Caco-2 (cell line): ENCODE data around the gene PADI4. TPM values are rescaled to one million over a fixed set of nuclear protein-coding genes. Genes with fewer than 3 reads are reported as not detected.

Source experiments
- BruUV-seq: library from RNA; stranded (reverse); fragments of 400-500 nt; replicated peaks from 2 replicates; lab custom pipeline; 2021; lab: Mats Ljungman, UMichigan
- CTCF ChIA-PET: fragments of 300-600 bp; sonication (Branson Sonifier 250); formaldehyde crosslinking; loops from one replicate; lab custom pipeline; 2022; ENCODE audit warnings: antibody characterized with exemption; lab: Charles Lee
- POLR2A ChIA-PET: fragments of 300-600 bp; sonication (Branson Sonifier 250); formaldehyde crosslinking; loops from one replicate; lab custom pipeline; 2022; ENCODE audit warnings: antibody characterized with exemption; lab: Charles Lee
- DNase-seq, 2 experiments: peaks; one replicate each; pipeline versions ENCODE4 v3.0.0 to v3.0.0-alpha.2; 2020 to 2022
- H3K27me3 ChIP-seq: replicated peaks from 2 replicates; pipeline ENCODE4 v1.6.0; 2011; ENCODE audit warnings: low read length; ENCODE audit not compliant: control insufficient read depth, insufficient read depth
- H3K36me3 ChIP-seq: 2 replicates; pipeline ENCODE4 v1.5.1; 2011; ENCODE audit warnings: low read length; ENCODE audit not compliant: control insufficient read depth, insufficient read depth
- H3K4me1 ChIP-seq: fragments of 250-450 bp; sonication (Bioruptor Pico); 2 replicates; pipeline ENCODE4 v1.5.1; 2020; ENCODE audit warnings: mild to moderate bottlenecking
- H3K4me3 ChIP-seq: 2 replicates; pipeline ENCODE4 v1.5.1; 2011; ENCODE audit warnings: low read depth, mild to moderate bottlenecking, control low read depth, low read length
- H3K9me3 ChIP-seq: fragments of 250-450 bp; sonication (Bioruptor Pico); 2 replicates; pipeline ENCODE4 v1.5.1; 2020; ENCODE audit warnings: mild to moderate bottlenecking, moderate library complexity
- H3K27ac Mint-ChIP-seq: one replicate; pipeline ENCODE4 v1.8.0; 2022; ENCODE audit warnings: mixed read lengths; ENCODE audit not compliant: unreplicated experiment
- H3K27me3 Mint-ChIP-seq: one replicate; pipeline ENCODE4 v1.8.0; 2022; ENCODE audit warnings: mixed read lengths; ENCODE audit not compliant: insufficient read depth, unreplicated experiment
- H3K36me3 Mint-ChIP-seq: one replicate; pipeline ENCODE4 v1.8.0; 2022; ENCODE audit warnings: mild to moderate bottlenecking, mixed read lengths; ENCODE audit not compliant: insufficient read depth, unreplicated experiment
- H3K4me1 Mint-ChIP-seq: one replicate; pipeline ENCODE4 v1.8.0; 2022; ENCODE audit warnings: low read depth, mixed read lengths; ENCODE audit not compliant: unreplicated experiment
- H3K4me3 Mint-ChIP-seq: one replicate; pipeline ENCODE4 v1.8.0; 2022; ENCODE audit warnings: mild to moderate bottlenecking, moderate library complexity, mixed read lengths; ENCODE audit not compliant: unreplicated experiment
- H3K9me3 Mint-ChIP-seq: one replicate; pipeline ENCODE4 v1.8.0; 2022; ENCODE audit warnings: mixed read lengths; ENCODE audit not compliant: unreplicated experiment
- intact Hi-C: fragments of 100-400 bp; cut with micrococcal nuclease; formaldehyde crosslinking; loops from one replicate; pipeline ENCODE4 v1.10.0; 2022; ENCODE audit not compliant: unreplicated experiment
- total RNA-seq: library from RNA; stranded (reverse); gene quantifications from 2 replicates; pipeline ENCODE4 v1.2.3, GENCODE V29; 2022
- TF ChIP-seq, protein P1 (sequence below), 2 experiments: fragments of 200-600 bp in 1 of 2; IDR thresholded peaks; 1 replicate in 1 of 2; 2 replicates in 1 of 2; pipeline versions ENCODE4 v1.5.1 to v1.8.0; 2011 to 2022; ENCODE audit warnings: antibody characterized with exemption in 1 of 2, control low read depth in 1 of 2, inconsistent platforms in 1 of 2, low read depth in 1 of 2, low read length in 1 of 2, mild to moderate bottlenecking in 1 of 2, moderate library complexity in 1 of 2; ENCODE audit not compliant: insufficient read depth in 1 of 2, severe bottlenecking in 1 of 2, unreplicated experiment in 1 of 2

PADI4 gene
- total RNA-seq, 1 experiment from 2014 or later, result not detected

DNA sequence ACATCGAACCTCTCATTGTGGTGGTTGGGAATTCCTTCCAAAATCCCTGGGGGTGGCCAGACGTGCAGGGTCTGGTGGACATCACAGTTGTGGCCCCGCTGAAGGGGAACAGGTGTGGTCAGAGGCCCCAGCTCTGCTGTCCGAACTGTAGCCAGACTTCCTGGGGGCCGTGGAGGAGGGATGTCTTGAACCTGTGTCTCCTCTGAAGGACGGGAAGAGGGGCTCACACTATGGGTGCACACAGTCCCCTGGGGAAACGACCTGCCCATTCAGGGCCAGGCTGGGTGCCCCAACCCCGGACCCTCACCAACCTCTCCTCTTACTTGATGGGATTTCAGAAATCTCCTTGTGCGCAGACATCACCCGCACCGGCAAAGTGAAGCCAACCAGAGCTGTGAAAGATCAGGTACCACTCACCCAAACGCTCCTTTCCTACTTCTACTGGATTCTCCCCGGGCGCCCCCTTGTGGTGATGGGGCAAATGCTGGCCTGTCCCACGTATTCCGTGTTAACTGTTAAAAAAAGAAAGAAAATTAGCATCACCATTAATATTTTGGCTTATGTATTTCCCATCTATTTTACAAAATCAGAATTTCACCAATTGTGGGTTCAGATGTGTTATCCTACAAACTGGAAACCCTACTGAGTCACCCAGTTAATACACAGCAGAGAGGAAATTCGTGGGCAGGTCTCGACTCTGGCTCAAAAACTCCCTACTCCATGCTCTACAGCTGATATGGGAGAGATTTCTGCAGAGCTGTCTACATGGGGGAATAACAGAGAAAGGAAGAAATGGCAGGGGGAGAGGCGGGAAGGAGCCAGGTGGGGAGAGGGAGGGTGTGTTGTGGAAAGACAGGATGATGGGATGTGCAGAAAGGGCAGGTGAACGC is 28.1 kb downstream of the PADI4 start:
- Histone ChIP-seq H3K9me3 (no peaks in the 10 kb centered on the region), H3K36me3 (no peaks in the 10 kb centered on the region), H3K4me3 (no peak overlapping the region), H3K27me3 (no peaks in the 10 kb centered on the region), H3K4me1 (no peaks in the 10 kb centered on the region)
- no peaks in the 10 kb centered on the region for H3K36me3 Mint-ChIP-seq
- peaks cover 18% of the 10 kb centered on the region for H3K27me3 Mint-ChIP-seq
- DNase-seq, result peak; percentile 56 to 80
- intact Hi-C loops, result loop anchor here (1.0 to 10.0 kb wide), 3 partner anchors 211 to 381 kb away; no protein-coding TSS in a partner anchor
- H3K4me3 Mint-ChIP-seq, result no peak overlapping the region
- H3K4me1 Mint-ChIP-seq, result peaks cover 7% of the 10 kb centered on the region
- H3K27ac Mint-ChIP-seq, result no peak overlapping the region
- CTCF ChIA-PET, result interaction anchor here (0.7 to 0.8 kb wide), 2 partner anchors 63 to 211 kb away, joined by 3 to 6 read pairs; no protein-coding TSS in a partner anchor
- TF ChIP-seq, protein P1, sequence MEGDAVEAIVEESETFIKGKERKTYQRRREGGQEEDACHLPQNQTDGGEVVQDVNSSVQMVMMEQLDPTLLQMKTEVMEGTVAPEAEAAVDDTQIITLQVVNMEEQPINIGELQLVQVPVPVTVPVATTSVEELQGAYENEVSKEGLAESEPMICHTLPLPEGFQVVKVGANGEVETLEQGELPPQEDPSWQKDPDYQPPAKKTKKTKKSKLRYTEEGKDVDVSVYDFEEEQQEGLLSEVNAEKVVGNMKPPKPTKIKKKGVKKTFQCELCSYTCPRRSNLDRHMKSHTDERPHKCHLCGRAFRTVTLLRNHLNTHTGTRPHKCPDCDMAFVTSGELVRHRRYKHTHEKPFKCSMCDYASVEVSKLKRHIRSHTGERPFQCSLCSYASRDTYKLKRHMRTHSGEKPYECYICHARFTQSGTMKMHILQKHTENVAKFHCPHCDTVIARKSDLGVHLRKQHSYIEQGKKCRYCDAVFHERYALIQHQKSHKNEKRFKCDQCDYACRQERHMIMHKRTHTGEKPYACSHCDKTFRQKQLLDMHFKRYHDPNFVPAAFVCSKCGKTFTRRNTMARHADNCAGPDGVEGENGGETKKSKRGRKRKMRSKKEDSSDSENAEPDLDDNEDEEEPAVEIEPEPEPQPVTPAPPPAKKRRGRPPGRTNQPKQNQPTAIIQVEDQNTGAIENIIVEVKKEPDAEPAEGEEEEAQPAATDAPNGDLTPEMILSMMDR (IDR thresholded peaks at IDR 0.05; ENCODE audit: insufficient read depth in 1 of 2, low read depth in 1 of 2, low read length in 1 of 2, severe bottlenecking in 1 of 2, unreplicated experiment in 1 of 2), result peak; percentile 70 to 89
- no TSS peak for BruUV-seq
- no peaks in the 10 kb centered on the region for H3K9me3 Mint-ChIP-seq
- POLR2A ChIA-PET, result no interaction called here

DNA sequence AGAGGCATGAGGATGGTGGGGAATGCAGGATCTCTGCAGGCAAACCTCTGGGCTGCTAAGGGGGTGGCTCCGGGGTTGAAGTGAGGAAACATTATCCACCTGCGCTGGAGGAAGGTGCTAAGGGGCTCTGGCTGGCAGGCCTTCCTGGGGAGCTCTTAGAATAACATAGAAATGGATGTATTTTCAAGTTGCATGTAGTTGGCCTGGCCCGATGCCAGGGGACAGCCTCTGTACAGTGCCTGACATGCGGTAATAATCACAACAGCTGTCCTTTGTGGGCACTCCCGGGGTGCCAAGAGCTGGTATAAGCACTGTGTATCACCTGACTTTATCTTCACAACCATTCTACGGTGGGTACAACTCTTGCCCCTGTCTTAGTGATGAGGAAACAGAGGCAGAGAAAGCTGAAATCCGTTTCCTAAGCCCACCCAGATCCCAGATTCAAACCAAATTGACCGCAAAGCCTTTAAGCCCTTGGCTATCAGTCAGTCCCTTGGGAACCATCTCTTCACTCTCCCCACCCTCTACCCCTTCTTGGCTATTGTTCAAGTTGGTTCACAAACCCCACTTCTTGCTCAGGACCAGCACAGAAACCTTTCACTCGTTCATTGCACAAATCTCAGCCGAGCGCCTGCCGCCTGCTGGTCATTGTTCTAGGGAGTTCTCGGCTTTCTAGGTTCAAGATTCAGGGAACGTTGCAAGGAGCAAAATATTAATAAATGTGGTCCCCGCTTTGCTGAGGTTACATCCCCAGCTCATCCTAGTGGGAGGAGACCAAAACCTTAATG is 30.9 kb downstream of the PADI4 start:
- intact Hi-C loops, result loop anchor here (5.0 to 10.0 kb wide), 2 partner anchors 282 to 384 kb away; no protein-coding TSS in a partner anchor
- Mint-ChIP-seq H3K27me3 (peaks cover 11% of the 10 kb centered on the region), H3K4me3 (no peak overlapping the region), H3K27ac (no peak overlapping the region), H3K36me3 (no peaks in the 10 kb centered on the region), H3K4me1 (peaks cover 7% of the 10 kb centered on the region), H3K9me3 (peaks cover 6% of the 10 kb centered on the region)
- CTCF ChIA-PET, result no interaction called here
- no peak for DNase-seq
- no TSS peak for BruUV-seq
- no peaks in the 10 kb centered on the region for H3K36me3 ChIP-seq
- POLR2A ChIA-PET, result no interaction called here
- no peaks in the 10 kb centered on the region for H3K4me1 ChIP-seq
- TF ChIP-seq, protein P1 (IDR thresholded peaks at IDR 0.05; ENCODE audit: insufficient read depth in 1 of 2, low read depth in 1 of 2, low read length in 1 of 2, severe bottlenecking in 1 of 2, unreplicated experiment in 1 of 2), result no peak
- no peaks in the 10 kb centered on the region for H3K27me3 ChIP-seq
- H3K4me3 ChIP-seq, result no peak overlapping the region
- H3K9me3 ChIP-seq, result no peaks in the 10 kb centered on the region

DNA sequence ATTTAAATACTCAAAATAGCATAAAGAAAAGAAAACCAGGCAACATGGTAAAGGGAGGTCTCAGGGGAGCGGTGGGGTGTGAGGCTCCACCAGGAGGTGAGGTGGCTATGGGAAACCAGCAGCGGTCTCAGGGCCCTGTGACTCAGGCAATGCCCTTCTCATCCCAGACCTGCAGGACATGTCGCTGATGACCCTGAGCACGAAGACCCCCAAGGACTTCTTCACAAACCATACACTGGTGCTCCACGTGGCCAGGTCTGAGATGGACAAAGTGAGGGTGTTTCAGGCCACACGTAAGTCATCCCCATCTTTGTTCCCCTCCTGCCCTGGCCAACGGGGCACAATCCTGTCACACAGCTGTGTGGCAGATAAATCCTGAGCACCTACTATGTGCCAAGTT is 31.5 kb downstream of the PADI4 start:
- BruUV-seq, result no TSS peak
- intact Hi-C loops, result loop anchor here (5.0 to 10.0 kb wide), 2 partner anchors 282 to 385 kb away; no protein-coding TSS in a partner anchor
- H3K36me3 Mint-ChIP-seq, result no peaks in the 10 kb centered on the region
- H3K4me3 ChIP-seq, result no peak overlapping the region
- POLR2A ChIA-PET, result no interaction called here
- no peak for DNase-seq
- H3K27ac Mint-ChIP-seq, result no peak overlapping the region
- H3K36me3 ChIP-seq, result no peaks in the 10 kb centered on the region
- H3K4me3 Mint-ChIP-seq, result no peak overlapping the region
- H3K4me1 Mint-ChIP-seq, result peaks cover 7% of the 10 kb centered on the region
- TF ChIP-seq, protein P1 (IDR thresholded peaks at IDR 0.05; ENCODE audit: insufficient read depth in 1 of 2, low read depth in 1 of 2, low read length in 1 of 2, severe bottlenecking in 1 of 2, unreplicated experiment in 1 of 2), result no peak
- no peaks in the 10 kb centered on the region for H3K4me1 ChIP-seq
- H3K9me3 Mint-ChIP-seq, result peaks cover 9% of the 10 kb centered on the region
- CTCF ChIA-PET, result no interaction called here
- no peaks in the 10 kb centered on the region for H3K9me3 ChIP-seq
- H3K27me3 ChIP-seq, result no peaks in the 10 kb centered on the region
- H3K27me3 Mint-ChIP-seq, result peaks cover 11% of the 10 kb centered on the region
